ENCODE data around the gene SMIM33. TPM values are rescaled to one million over a fixed set of nuclear protein-coding genes. Genes with fewer than 3 reads are reported as not detected.
"Not testable (repeated sequence)": the region's sequence is repeated elsewhere in the genome, so short reads cannot be mapped to it uniquely, and the experiment has no call there.

The SMIM33 gene
- total and polyA plus RNA-seq, 2 experiments from 2014 or later: not detected

DNA sequence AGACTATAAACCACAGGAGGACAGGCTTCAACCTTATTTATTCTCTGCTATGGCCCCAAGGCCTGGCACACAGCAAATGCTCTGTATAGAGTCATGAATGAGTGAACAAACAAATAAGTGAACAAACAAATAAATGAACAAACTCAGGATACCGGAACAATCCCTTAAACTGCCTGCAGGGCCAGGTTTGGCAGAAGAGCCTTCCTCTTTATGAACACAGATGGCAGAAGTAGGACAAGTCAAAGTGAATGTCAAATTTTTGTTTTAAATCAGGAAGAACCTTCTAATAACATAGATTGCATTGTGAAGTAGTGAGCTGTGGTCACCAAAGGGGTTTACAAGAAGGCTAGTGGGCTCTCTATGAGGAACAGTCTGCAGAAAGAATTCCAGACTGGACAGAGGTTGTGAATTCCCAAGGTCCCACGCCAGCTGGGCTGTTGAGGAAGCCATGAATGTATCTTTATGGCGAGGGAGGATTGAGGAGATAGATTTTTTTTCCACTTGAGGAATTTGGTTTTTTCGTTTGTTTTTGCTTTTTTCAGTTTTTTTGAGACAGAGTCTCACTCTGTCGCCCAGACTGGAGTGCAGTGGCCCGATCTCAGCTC, 42.1 kb downstream of the SMIM33 start:
- Histone ChIP-seq H3K4me1 (ENCODE audit: low read depth) (no peaks in the 10 kb centered on the region), H3K27ac (no peak overlapping the region), H3K36me3 (no peaks in the 10 kb centered on the region), H3K27me3 (no peaks in the 10 kb centered on the region), H3K9me3 (ENCODE audit: low read depth) (no peaks in the 10 kb centered on the region), H3K4me3 (no peak overlapping the region)
- TF ChIP-seq, protein P1, sequence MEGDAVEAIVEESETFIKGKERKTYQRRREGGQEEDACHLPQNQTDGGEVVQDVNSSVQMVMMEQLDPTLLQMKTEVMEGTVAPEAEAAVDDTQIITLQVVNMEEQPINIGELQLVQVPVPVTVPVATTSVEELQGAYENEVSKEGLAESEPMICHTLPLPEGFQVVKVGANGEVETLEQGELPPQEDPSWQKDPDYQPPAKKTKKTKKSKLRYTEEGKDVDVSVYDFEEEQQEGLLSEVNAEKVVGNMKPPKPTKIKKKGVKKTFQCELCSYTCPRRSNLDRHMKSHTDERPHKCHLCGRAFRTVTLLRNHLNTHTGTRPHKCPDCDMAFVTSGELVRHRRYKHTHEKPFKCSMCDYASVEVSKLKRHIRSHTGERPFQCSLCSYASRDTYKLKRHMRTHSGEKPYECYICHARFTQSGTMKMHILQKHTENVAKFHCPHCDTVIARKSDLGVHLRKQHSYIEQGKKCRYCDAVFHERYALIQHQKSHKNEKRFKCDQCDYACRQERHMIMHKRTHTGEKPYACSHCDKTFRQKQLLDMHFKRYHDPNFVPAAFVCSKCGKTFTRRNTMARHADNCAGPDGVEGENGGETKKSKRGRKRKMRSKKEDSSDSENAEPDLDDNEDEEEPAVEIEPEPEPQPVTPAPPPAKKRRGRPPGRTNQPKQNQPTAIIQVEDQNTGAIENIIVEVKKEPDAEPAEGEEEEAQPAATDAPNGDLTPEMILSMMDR (IDR thresholded peaks at IDR 0.05; ENCODE audit: low read depth, low read length): no peak
- DNase-seq (ENCODE audit: low read depth in 1 of 2, low spot score in 1 of 2): no peak

DNA sequence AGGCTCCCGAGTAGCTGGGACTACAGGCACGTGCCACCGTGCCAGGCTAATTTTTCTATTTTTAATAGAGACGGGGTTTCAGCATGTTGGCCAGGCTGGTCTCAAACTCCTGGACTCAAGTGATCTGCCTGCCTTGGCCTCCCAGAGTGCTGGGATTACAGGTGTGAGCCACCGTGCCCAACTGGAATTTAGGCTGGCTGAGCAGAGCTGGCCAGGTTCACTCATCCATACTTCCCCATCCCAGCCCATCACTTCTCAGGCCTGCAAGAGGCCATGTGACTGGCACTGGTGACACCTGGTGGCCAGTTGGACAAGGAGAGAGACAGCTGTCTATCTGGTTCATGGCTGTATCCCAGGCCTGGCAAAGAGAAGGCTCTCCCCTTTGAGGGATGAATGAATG, 42.6 kb downstream of the SMIM33 start:
- not testable (repeated sequence) for H3K9me3 ChIP-seq (ENCODE audit: low read depth); H3K27me3 ChIP-seq; H3K4me3 ChIP-seq; H3K4me1 ChIP-seq (ENCODE audit: low read depth); H3K36me3 ChIP-seq; H3K27ac ChIP-seq
- DNase-seq (ENCODE audit: low read depth in 1 of 2, low spot score in 1 of 2): peak; percentile 74 to 81
- TF ChIP-seq, protein P1 (IDR thresholded peaks at IDR 0.05; ENCODE audit: low read depth, low read length): peak; percentile 65

DNA sequence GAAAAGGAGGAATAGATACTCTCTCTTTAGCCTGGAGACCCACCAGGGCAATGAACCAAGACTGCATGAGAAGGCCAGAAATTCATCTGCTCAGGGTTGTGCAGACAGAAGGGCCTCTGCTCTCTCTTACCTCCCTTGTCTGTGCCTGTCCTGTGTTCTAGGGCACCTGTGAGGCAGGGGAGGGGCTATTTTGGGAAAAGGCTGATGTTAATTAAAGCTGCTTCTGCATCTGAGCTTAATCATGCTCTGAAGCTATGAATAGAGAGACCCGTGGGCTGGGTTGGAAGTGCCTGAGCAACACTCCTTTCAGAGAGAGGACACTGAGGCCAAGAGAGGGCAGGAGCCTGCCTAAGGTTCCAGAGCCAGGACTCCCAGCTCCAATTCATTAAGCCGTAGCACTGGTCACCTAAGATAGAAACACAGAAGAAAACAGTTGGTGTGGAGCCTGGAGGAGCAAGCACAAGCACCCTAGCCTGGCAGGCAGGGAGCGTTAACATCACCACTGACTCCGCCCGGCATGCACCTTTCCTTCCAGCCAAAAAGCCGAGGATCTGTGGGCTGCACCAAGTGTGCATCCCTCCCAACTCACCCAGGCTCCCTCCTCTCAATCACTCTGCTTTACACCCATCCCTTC, 43.2 kb downstream of the SMIM33 start:
- no peaks in the 10 kb centered on the region for H3K27me3 ChIP-seq
- DNase-seq (ENCODE audit: low read depth in 1 of 2, low spot score in 1 of 2): no peak
- H3K36me3 ChIP-seq: no peaks in the 10 kb centered on the region
- H3K9me3 ChIP-seq (ENCODE audit: low read depth): no peaks in the 10 kb centered on the region
- H3K27ac ChIP-seq: no peak overlapping the region
- TF ChIP-seq, protein P1 (IDR thresholded peaks at IDR 0.05; ENCODE audit: low read depth, low read length): no peak
- H3K4me1 ChIP-seq (ENCODE audit: low read depth): peaks cover 8% of the 10 kb centered on the region
- no peak overlapping the region for H3K4me3 ChIP-seq

DNA sequence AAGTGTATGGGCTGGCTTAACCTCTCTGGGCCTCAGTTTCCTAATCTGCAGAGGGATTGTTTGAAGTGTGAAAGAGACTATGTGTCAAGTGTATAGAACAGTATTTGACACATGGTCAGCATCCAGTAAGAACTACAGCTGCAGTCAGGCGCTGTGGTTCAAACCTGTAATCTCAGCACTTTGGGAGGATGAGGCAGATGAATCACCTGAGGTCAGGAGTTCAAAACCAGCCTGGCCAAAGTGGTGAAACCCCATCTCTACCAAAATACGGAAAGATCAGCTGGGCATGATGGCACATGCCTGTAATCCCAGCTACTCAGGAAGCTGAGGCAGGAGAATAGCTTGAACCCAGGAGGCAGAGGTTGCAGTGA, 43.7 kb downstream of the SMIM33 start:
- TF ChIP-seq, protein P1 (IDR thresholded peaks at IDR 0.05; ENCODE audit: low read depth, low read length): no peak
- H3K27me3 ChIP-seq: no peaks in the 10 kb centered on the region
- H3K4me1 ChIP-seq (ENCODE audit: low read depth): peaks cover 8% of the 10 kb centered on the region
- no peaks in the 10 kb centered on the region for H3K36me3 ChIP-seq
- no peak for DNase-seq (ENCODE audit: low read depth in 1 of 2, low spot score in 1 of 2)
- no peak overlapping the region for H3K27ac ChIP-seq
- H3K9me3 ChIP-seq (ENCODE audit: low read depth): no peaks in the 10 kb centered on the region
- H3K4me3 ChIP-seq: no peak overlapping the region

DNA sequence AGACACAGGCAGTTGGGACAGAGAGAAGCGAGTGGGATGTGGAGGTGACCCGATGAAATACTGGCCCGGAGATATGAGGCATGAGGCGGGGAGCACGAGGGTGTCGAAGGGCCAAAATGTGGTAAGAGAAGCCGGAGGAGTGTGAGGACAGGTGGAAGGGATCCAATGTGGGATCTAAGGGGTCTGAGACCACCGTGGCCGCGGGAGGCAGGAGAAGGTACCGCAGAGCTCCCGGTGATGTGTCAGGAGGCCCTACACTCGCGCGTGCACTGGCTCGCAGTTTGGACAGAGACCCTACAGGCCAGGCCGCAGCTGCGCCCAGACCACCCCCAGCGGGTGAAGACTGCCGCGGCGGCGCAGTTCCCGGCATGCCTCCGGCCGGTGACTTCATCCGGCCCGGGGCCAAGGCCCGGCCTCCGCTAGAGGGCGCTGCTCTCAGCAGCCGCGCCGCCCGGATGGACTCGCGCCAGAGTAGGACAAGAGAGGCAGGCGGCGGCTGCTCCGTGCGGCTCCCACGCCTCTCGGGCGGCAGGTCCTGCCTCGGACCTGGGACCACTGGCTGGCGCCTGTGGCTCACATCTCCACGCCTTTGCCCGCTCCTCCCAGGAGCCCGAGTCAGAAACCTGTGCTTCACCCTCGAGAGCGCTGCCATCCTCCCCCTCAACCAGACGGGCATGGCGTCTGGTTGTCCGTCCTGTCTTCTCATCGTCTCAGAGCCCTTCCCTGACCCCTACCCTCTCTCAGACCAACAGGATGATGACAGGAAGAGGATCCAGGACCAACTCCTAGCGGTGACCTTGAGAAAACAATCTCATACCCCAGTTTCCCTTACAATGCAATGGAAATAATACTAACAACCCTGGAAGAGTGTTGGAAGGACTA, 47.1 kb downstream of the SMIM33 start:
- H3K36me3 ChIP-seq: no peaks in the 10 kb centered on the region
- no peaks in the 10 kb centered on the region for H3K9me3 ChIP-seq (ENCODE audit: low read depth)
- peak overlapping the region; percentile 16 for H3K4me3 ChIP-seq
- TF ChIP-seq, protein P1 (IDR thresholded peaks at IDR 0.05; ENCODE audit: low read depth, low read length): peak; percentile 90
- peaks cover 8% of the 10 kb centered on the region for H3K4me1 ChIP-seq (ENCODE audit: low read depth)
- no peaks in the 10 kb centered on the region for H3K27me3 ChIP-seq
- H3K27ac ChIP-seq: peak overlapping the region; percentile 67
- peak; percentile 91 to 94 for DNase-seq (ENCODE audit: low read depth in 1 of 2, low spot score in 1 of 2)

Other genes with a start within 250 kb of the SMIM33 start
- 237 and 293 TPM in 2 replicates for gene MATR3, start 177.3 kb upstream of the SMIM33 start, total RNA-seq
- 344 and 399 TPM in 2 replicates for gene MATR3, start 177.3 kb upstream of the SMIM33 start, polyA plus RNA-seq
- 88.3 and 93.1 TPM in 2 replicates for gene PAIP2, start 129.2 kb upstream of the SMIM33 start, total RNA-seq
- gene PAIP2, start 129.2 kb upstream of the SMIM33 start, polyA plus RNA-seq: 220 and 243 TPM in 2 replicates
- gene SLC23A1, start 87.7 kb upstream of the SMIM33 start, total RNA-seq: 0.81 TPM in 1 of 2 replicates, not detected in the other
- gene SLC23A1, start 87.7 kb upstream of the SMIM33 start, polyA plus RNA-seq: 0.06 and 0.37 TPM in 2 replicates
- gene MZB1, start 81.1 kb upstream of the SMIM33 start, total RNA-seq: 2.3 and 5.3 TPM in 2 replicates
- gene MZB1, start 81.1 kb upstream of the SMIM33 start, polyA plus RNA-seq: 1.3 and 4.0 TPM in 2 replicates
- 22.2 and 42.5 TPM in 2 replicates for gene PROB1, start 75.9 kb upstream of the SMIM33 start, total RNA-seq
- 15.2 and 20.5 TPM in 2 replicates for gene PROB1, start 75.9 kb upstream of the SMIM33 start, polyA plus RNA-seq
- gene SPATA24, start 66.9 kb upstream of the SMIM33 start, total RNA-seq: 14.2 and 45.3 TPM in 2 replicates
- gene SPATA24, start 66.9 kb upstream of the SMIM33 start, polyA plus RNA-seq: 12.8 and 29.0 TPM in 2 replicates
- 10.0 and 10.1 TPM in 2 replicates for gene DNAJC18, start 31.5 kb upstream of the SMIM33 start, total RNA-seq
- 17.4 and 37.2 TPM in 2 replicates for gene DNAJC18, start 31.5 kb upstream of the SMIM33 start, polyA plus RNA-seq
- gene ECSCR, start 8.3 kb upstream of the SMIM33 start, total RNA-seq: not detected in 2 replicates
- gene ECSCR, start 8.3 kb upstream of the SMIM33 start, polyA plus RNA-seq: 0.97 and 1.5 TPM in 2 replicates
- gene STING1, start 11.8 kb downstream of the SMIM33 start, total RNA-seq: 58.1 and 79.2 TPM in 2 replicates
- gene STING1, start 11.8 kb downstream of the SMIM33 start, polyA plus RNA-seq: 59.9 and 69.0 TPM in 2 replicates
- 225 and 338 TPM in 2 replicates for gene UBE2D2, start 90.3 kb downstream of the SMIM33 start, total RNA-seq
- gene UBE2D2, start 90.3 kb downstream of the SMIM33 start, polyA plus RNA-seq: 236 and 291 TPM in 2 replicates
- gene CXXC5, start 177.3 kb downstream of the SMIM33 start, total RNA-seq: 91.9 and 122 TPM in 2 replicates
- gene CXXC5, start 177.3 kb downstream of the SMIM33 start, polyA plus RNA-seq: 70.4 and 79.4 TPM in 2 replicates